Neural cell (in vitro differentiated cells): ENCODE data around the gene MALRD1.

Experiments used
- EP300 ChIP-seq: fragments of 450-650 bp; conservative IDR thresholded peaks from 2 replicates; pipeline ENCODE4 v1.6.1; 2014; ENCODE audit warnings: antibody characterized with exemption, mild to moderate bottlenecking, moderate library complexity; ENCODE audit not compliant: poor library complexity, severe bottlenecking
- EZH2 ChIP-seq: fragments of 200-600, 300-800 bp; shearing (Covaris generic), sonication (generic); IDR thresholded peaks from 2 replicates; pipeline ENCODE4 v1.6.1; 2014; ENCODE audit warnings: antibody characterized with exemption, low read length, borderline replicate concordance, mild to moderate bottlenecking; ENCODE audit not compliant: insufficient read depth, poor library complexity, severe bottlenecking
- POLR2AphosphoS5 ChIP-seq: IDR thresholded peaks from 2 replicates; pipeline ENCODE4 v1.6.1; 2012
- RAD21 ChIP-seq: fragments of 450-650 bp; conservative IDR thresholded peaks from 2 replicates; pipeline ENCODE4 v1.6.1; 2014; ENCODE audit warnings: antibody characterized with exemption, mild to moderate bottlenecking, moderate library complexity
- TAF1 ChIP-seq: IDR thresholded peaks from 2 replicates; pipeline ENCODE4 v1.6.1; 2012; ENCODE audit warnings: low read depth
- TF ChIP-seq, protein P1 (sequence below): fragments of 450-650 bp; IDR thresholded peaks from 2 replicates; pipeline ENCODE4 v1.5.1; 2014; ENCODE audit warnings: antibody characterized with exemption, mild to moderate bottlenecking, moderate library complexity; ENCODE audit not compliant: poor library complexity, severe bottlenecking
- TF ChIP-seq, protein P2 (sequence below): IDR thresholded peaks from 2 replicates; pipeline ENCODE4 v1.6.1; 2012; ENCODE audit warnings: borderline replicate concordance

DNA sequence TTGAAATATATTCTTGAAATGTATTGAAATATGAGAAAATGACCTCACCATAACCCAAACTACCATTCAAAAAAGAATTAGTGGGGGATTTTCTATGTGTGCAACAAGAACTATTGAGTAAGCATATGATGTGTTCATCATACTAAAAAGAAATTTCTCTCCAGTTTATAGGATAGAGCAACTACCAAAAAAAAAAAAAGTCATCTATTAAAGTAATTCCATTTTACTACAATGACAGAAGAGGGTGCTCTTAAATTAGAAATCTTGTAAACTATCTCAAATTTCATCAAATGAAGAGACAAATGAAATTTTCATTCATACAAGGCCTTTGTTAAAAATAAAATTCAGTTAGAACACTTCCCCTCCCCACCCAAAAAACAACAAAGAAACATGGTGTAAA lies 572.2 kb downstream of the MALRD1 start:
- TF ChIP-seq, protein P1, sequence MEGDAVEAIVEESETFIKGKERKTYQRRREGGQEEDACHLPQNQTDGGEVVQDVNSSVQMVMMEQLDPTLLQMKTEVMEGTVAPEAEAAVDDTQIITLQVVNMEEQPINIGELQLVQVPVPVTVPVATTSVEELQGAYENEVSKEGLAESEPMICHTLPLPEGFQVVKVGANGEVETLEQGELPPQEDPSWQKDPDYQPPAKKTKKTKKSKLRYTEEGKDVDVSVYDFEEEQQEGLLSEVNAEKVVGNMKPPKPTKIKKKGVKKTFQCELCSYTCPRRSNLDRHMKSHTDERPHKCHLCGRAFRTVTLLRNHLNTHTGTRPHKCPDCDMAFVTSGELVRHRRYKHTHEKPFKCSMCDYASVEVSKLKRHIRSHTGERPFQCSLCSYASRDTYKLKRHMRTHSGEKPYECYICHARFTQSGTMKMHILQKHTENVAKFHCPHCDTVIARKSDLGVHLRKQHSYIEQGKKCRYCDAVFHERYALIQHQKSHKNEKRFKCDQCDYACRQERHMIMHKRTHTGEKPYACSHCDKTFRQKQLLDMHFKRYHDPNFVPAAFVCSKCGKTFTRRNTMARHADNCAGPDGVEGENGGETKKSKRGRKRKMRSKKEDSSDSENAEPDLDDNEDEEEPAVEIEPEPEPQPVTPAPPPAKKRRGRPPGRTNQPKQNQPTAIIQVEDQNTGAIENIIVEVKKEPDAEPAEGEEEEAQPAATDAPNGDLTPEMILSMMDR: no peak
- TF ChIP-seq EZH2: no peak
- TF ChIP-seq RAD21: no peak
- TF ChIP-seq, protein P2, sequence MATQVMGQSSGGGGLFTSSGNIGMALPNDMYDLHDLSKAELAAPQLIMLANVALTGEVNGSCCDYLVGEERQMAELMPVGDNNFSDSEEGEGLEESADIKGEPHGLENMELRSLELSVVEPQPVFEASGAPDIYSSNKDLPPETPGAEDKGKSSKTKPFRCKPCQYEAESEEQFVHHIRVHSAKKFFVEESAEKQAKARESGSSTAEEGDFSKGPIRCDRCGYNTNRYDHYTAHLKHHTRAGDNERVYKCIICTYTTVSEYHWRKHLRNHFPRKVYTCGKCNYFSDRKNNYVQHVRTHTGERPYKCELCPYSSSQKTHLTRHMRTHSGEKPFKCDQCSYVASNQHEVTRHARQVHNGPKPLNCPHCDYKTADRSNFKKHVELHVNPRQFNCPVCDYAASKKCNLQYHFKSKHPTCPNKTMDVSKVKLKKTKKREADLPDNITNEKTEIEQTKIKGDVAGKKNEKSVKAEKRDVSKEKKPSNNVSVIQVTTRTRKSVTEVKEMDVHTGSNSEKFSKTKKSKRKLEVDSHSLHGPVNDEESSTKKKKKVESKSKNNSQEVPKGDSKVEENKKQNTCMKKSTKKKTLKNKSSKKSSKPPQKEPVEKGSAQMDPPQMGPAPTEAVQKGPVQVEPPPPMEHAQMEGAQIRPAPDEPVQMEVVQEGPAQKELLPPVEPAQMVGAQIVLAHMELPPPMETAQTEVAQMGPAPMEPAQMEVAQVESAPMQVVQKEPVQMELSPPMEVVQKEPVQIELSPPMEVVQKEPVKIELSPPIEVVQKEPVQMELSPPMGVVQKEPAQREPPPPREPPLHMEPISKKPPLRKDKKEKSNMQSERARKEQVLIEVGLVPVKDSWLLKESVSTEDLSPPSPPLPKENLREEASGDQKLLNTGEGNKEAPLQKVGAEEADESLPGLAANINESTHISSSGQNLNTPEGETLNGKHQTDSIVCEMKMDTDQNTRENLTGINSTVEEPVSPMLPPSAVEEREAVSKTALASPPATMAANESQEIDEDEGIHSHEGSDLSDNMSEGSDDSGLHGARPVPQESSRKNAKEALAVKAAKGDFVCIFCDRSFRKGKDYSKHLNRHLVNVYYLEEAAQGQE: no peak
- TF ChIP-seq POLR2AphosphoS5: no peak
- no peak for TF ChIP-seq EP300
- no peak for TF ChIP-seq TAF1
